Mononuclear cell (primary cell): ENCODE measurements around the gene NUP98. TPM values are rescaled to one million over a fixed set of nuclear protein-coding genes. Genes with fewer than 3 reads are reported as not detected.
"Not testable (repeated sequence)": the region's sequence is repeated elsewhere in the genome, so short reads cannot be mapped to it uniquely, and the experiment has no call there.

Experiments
- H3K27me3 ChIP-seq: 2 replicates; pipeline ENCODE4 v1.6.0; 2011; ENCODE audit warnings: low read length, control low read depth; ENCODE audit not compliant: insufficient read depth
- H3K4me1 ChIP-seq: 2 replicates; pipeline ENCODE4 v1.5.1; 2011; ENCODE audit warnings: mild to moderate bottlenecking, low read length, control low read depth; ENCODE audit not compliant: insufficient read depth
- H3K4me3 ChIP-seq: 2 replicates; pipeline ENCODE4 v1.5.1; 2011; ENCODE audit warnings: mild to moderate bottlenecking, low read length, moderate library complexity
- H3K9me3 ChIP-seq: 2 replicates; pipeline ENCODE4 v1.5.1; 2011; ENCODE audit warnings: low read depth, mild to moderate bottlenecking, control low read depth, low read length
- total RNA-seq: library from RNA; depleted of rRNA; stranded (reverse); fragments of >200 nt; gene quantifications from one replicate; pipeline ENCODE4 v1.2.3, GENCODE V29; 2012

NUP98 gene
- total RNA-seq, 1 donor: 227 TPM

- H3K4me3 ChIP-seq: no peak overlapping the region
Observed at GRCh38 chr11:3665336-3666022, 131.9 kb downstream of the NUP98 start.

GRCh38 chr11:3664032-3664630, 133.2 kb downstream of the NUP98 start:
- Histone ChIP-seq H3K9me3 (no peaks in the 10 kb centered on the region), H3K4me1 (no peaks in the 10 kb centered on the region), H3K4me3 (no peak overlapping the region), H3K27me3 (no peaks in the 10 kb centered on the region)

More at GRCh38 chr11:3665336-3666022, 131.9 kb downstream of the NUP98 start:
- no peaks in the 10 kb centered on the region for H3K4me1 ChIP-seq
- no peaks in the 10 kb centered on the region for H3K27me3 ChIP-seq
- H3K9me3 ChIP-seq: no peaks in the 10 kb centered on the region

GRCh38 chr11:3662856-3663255, 134.5 kb downstream of the NUP98 start:
- Histone ChIP-seq H3K4me3 (no peak overlapping the region), H3K4me1 (no peaks in the 10 kb centered on the region), H3K9me3 (no peaks in the 10 kb centered on the region), H3K27me3 (no peaks in the 10 kb centered on the region)

GRCh38 chr11:3660960-3661359, 136.4 kb downstream of the NUP98 start:
- no peak overlapping the region for H3K4me3 ChIP-seq
- no peaks in the 10 kb centered on the region for H3K9me3 ChIP-seq
- no peaks in the 10 kb centered on the region for H3K27me3 ChIP-seq
- no peaks in the 10 kb centered on the region for H3K4me1 ChIP-seq

GRCh38 chr11:3659595-3660515, 137.5 kb downstream of the NUP98 start:
- Histone ChIP-seq H3K4me1 (no peaks in the 10 kb centered on the region), H3K9me3 (no peaks in the 10 kb centered on the region), H3K4me3 (no peak overlapping the region)

GRCh38 chr11:3658252-3658651, 139.1 kb downstream of the NUP98 start:
- no peaks in the 10 kb centered on the region for H3K27me3 ChIP-seq
- no peak overlapping the region for H3K4me3 ChIP-seq
- no peaks in the 10 kb centered on the region for H3K4me1 ChIP-seq
- H3K9me3 ChIP-seq: no peaks in the 10 kb centered on the region

More at GRCh38 chr11:3659595-3660515, 137.5 kb downstream of the NUP98 start:
- H3K27me3 ChIP-seq: no peaks in the 10 kb centered on the region

GRCh38 chr11:3657331-3657730, 140.0 kb downstream of the NUP98 start:
- not testable (repeated sequence) for H3K4me1 ChIP-seq, H3K4me3 ChIP-seq, H3K27me3 ChIP-seq, H3K9me3 ChIP-seq

- no peaks in the 10 kb centered on the region for H3K9me3 ChIP-seq
- H3K27me3 ChIP-seq: no peaks in the 10 kb centered on the region
- no peak overlapping the region for H3K4me3 ChIP-seq
- no peaks in the 10 kb centered on the region for H3K4me1 ChIP-seq
Observed at GRCh38 chr11:3655547-3655946, 141.8 kb downstream of the NUP98 start.

- not testable (repeated sequence) for H3K9me3 ChIP-seq, H3K27me3 ChIP-seq, H3K4me3 ChIP-seq, H3K4me1 ChIP-seq
Observed at GRCh38 chr11:3652514-3652913, 144.8 kb downstream of the NUP98 start.

- H3K4me1 ChIP-seq, H3K27me3 ChIP-seq, H3K9me3 ChIP-seq, H3K4me3 ChIP-seq: not testable (repeated sequence)
Observed at GRCh38 chr11:3649374-3649773, 148.0 kb downstream of the NUP98 start.

- not testable (repeated sequence) for H3K4me3 ChIP-seq, H3K4me1 ChIP-seq, H3K27me3 ChIP-seq, H3K9me3 ChIP-seq
Observed at GRCh38 chr11:3648843-3649242, 148.5 kb downstream of the NUP98 start.

- no peaks in the 10 kb centered on the region for H3K9me3 ChIP-seq
- H3K27me3 ChIP-seq: peaks cover 24% of the 10 kb centered on the region
- H3K4me1 ChIP-seq: peaks cover 7% of the 10 kb centered on the region
- H3K4me3 ChIP-seq: no peak overlapping the region
Observed at GRCh38 chr11:3645552-3645951, 151.8 kb downstream of the NUP98 start.

GRCh38 chr11:3644817-3645235, 152.5 kb downstream of the NUP98 start, which contains the start of gene ART1:
TSS of gene ART1 (plus strand) at chr11:3645128. CDS start at chr11:3659214, 14,086 bp downstream.
- peaks cover 24% of the 10 kb centered on the region for H3K27me3 ChIP-seq
- no peak within 1 kb of the TSS for H3K4me3 ChIP-seq
- H3K9me3 ChIP-seq: no peaks in the 10 kb centered on the region
- H3K4me1 ChIP-seq: peaks cover 7% of the 10 kb centered on the region

- H3K9me3 ChIP-seq, H3K4me1 ChIP-seq, H3K4me3 ChIP-seq: not testable (repeated sequence)
- H3K27me3 ChIP-seq: peaks cover 24% of the 10 kb centered on the region
Observed at GRCh38 chr11:3643102-3643546, 154.2 kb downstream of the NUP98 start.
